ENCODE measurements around the gene SASH1. TPM values are rescaled to one million over a fixed set of nuclear protein-coding genes. Genes with fewer than 3 reads are reported as not detected.

SASH1 gene
- total RNA-seq, 1 donor from 2014 or later, result 0.41 TPM

DNA sequence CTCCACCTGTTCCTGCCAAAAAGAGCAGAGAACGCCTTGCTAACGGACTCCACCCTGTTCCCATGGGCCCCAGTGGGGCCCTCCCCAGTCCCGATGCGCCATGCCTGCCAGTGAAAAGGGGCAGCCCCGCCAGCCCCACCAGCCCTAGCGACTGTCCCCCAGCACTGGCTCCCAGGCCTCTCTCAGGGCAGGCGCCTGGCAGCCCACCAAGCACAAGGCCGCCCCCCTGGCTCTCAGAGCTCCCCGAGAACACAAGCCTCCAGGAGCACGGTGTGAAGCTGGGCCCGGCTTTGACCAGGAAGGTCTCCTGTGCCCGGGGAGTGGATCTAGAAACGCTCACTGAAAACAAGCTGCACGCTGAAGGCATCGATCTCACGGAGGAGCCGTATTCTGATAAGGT lies 201.8 kb downstream of the SASH1 start:
- intact Hi-C loops (cut with micrococcal nuclease), result no loop called here

DNA sequence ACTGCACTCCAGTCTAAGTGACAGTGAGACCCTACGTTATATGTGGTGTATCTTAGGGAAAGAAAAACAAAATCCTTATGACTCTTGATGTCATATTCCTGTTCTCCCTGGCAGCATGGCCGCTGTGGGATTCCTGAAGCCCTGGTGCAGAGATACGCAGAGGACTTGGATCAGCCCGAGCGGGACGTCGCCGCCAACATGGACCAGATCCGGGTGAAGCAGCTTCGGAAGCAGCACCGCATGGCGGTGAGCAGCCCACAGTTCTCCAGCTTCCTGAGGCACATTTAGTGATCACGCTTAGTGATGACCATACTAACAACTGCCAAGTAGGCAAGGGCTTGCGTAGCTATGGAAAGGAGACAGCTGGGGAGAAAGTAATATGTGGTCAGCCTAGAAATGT lies 203.3 kb downstream of the SASH1 start:
- intact Hi-C loops (cut with micrococcal nuclease), result no loop called here

DNA sequence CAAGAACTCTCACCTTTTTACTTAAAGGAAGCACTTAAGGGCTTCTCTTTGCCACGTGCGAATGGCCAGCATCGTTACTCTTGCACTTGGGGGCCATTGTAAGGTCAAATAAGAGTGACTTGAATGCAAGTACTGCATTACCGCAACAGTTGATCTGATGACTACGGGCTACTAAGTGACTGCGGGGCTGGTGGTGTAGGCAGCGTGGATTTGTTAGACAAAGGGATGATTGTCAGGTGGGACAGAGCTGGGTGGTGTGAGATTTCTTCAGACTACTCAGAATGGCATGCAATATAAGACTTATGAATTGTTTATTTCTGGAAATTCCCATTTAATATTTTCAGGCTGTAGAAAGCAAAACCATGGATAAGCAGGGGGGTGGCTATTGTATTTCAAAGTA lies 204.5 kb downstream of the SASH1 start:
- intact Hi-C loops (cut with micrococcal nuclease), result no loop called here

DNA sequence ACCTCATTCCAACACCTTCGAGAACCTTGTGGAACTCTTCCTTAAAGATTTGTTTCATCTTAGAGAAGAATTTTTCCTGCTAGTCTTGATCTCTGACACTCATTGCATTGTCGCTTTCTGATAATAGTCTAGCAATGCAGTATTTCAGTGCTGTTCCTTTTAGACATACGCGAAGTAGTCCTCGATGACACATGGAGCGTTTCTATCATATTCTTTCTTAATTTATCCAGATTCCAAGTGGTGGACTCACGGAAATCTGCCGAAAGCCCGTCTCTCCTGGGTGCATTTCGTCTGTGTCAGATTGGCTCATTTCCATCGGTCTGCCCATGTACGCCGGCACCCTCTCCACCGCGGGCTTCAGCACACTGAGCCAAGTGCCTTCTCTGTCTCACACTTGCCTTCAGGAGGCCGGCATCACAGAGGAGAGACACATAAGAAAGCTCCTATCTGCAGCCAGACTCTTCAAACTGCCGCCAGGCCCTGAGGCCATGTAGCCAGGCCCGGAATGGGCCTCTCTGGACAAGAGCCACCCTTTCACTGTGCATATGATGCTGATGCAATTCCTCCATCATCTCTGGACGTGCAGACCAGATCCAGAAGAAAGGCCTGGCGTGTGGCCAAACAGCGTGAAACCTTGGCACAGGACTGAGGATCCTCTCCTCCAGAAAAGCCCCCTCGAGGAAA lies 205.6 kb downstream of the SASH1 start:
- intact Hi-C loops (cut with micrococcal nuclease), result no loop called here

DNA sequence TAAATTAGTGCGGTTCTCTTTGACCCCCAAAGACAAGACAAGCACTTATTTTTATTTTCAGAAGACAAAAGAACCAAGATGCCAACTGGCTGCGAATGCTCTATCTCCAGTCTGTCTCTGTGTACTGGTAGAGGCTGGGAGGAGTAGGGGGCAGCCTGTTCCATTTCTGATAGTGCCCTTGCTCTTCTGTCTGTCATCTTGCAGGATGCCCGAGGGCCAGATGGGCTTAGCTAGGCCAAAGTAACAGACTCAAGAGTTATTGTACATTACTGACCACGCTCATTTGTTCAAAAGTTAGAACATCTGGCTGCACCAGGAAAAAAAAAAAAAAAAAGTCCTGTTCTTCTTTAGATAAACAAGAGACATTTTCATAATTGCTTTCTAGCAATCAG lies 206.1 kb downstream of the SASH1 start:
- intact Hi-C loops (cut with micrococcal nuclease), result no loop called here

DNA sequence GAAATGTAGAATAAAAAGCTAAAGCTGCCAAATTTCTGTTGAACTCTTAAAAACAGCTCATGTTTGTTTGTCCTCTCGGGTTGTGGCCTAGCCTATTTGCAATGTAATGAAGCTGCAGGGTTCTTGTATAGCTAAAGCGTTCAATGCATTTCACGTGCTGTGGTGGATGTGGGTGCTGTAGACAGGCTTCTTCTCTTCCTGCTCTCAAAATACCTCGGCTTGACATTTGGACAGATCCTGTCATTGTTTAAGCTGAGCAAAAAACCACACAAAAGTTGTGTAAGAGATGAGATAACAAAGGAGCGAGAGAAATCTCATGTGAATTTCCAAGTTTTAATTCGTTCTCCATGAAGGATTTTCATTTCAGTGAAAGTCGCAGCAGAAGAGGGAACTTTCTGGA lies 207.9 kb downstream of the SASH1 start:
- intact Hi-C loops (cut with micrococcal nuclease), result no loop called here

DNA sequence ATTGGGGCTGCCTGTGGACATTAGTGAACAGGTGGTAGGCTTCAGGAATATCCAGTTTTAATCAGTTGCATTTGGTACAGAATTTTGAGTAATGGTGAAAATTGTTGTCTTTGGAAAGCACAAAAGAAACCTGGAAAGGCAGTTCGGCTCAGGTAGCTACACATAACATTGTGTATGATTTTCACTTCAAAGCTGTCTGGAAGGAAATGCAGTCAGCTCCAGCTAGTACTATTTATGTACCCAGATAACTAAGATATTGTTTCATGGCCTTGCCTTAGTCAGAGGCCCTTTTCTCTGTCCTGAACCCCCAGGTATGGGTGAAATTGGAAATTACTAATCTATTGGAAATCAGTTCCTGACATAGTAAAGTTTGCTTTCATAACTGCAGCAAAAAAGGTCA lies 208.6 kb downstream of the SASH1 start:
- intact Hi-C loops (cut with micrococcal nuclease), result no loop called here

DNA sequence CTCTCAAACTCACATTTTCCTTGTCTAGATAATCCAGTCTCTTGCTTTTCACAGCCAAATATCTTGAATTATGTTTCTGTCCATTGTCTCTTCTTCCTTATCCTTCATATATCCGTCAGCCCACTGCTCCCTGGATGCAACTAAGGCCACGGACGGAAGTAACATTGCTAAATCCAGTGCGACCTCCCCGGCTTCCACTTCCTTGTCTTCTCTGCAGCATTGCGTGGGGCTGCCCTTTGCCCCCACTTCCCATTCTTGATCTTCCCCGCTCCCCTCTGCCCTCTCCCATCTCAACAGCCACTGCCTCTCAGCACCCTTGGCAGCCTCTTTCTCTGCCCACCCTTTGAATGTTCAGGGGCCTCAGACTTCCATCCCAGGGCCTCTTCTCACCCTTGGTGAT lies 213.8 kb downstream of the SASH1 start:
- intact Hi-C loops (cut with micrococcal nuclease), result no loop called here

DNA sequence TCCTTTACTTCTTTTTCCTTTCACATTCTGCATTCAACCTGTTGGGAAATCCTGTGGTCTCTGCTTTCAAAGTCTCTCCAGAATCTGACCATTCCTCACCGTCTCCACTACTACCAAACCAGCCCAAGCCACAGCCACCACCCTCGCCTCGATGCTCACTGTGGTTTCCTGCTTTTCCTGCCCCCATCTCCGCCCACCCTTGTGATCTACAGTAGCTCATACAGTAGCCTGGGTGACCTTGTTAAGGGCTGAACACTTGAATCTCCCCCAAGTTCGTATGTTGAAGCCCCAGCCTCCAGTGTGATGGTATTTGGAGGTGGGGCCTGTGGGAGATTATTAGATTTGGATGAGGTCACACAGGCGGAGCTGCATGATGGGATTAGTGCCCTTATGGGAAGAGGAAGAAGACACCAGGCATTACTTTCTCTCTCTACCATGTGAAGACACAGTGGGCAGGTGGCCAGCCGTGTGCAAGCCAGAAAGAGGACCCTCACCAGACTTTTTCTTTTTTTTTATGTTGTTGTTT lies 215.2 kb downstream of the SASH1 start:
- intact Hi-C loops (cut with micrococcal nuclease), result no loop called here

DNA sequence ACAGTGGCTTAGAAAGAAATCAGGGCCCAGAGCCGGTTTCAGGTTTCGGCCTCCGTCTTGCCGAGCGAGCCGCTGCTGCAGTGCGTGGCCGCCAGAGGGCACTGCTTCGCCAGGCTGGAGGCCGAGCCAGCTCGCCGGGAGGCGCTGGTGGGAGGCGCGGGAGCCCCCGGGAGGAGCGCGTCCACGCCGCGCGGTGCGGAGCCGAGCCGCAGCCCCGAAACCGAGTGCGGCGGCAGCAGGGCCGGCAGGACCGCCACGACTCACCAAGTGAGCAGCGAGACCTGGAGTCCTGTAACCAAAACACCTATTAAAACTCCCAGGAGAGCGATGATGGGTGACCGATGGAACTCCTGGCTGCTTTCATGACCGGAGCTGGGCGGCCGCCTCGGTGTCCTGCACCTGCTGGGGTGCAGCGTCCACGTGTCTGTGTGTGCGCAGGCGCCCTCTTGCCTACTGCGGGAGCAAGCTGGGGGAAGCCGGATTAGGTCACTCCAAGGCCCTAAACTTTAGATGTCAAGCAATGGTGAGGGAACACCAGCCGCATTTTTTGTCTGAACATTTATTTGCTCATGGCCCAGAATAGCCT lies 217.3 kb downstream of the SASH1 start:
- intact Hi-C loops (cut with micrococcal nuclease), result loop anchor here (1.0 to 10.0 kb wide), 2 partner anchors 388 to 955 kb away; no protein-coding TSS in a partner anchor

DNA sequence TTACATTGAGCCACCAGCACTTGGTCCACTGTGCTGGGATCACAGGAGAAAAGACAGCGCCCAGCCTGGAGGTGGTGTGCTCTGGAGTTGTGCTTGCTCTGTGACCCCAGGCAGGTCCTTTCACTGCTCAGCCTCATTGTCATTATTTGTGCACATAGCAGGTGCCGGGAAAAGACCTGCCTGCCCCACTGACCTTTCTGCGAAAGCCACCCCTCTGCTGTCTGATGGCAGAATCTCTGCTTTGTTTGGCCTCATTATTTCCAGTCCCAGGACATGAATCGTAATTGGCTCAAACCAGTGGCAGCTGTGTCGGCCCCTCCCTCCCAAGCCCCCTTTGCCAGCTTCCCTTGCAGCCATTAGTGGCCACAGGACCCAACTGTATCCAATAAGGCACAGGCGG lies 219.0 kb downstream of the SASH1 start:
- intact Hi-C loops (cut with micrococcal nuclease), result loop anchor here (10.0 kb wide), 1 partner anchor 953 kb away; no protein-coding TSS in a partner anchor

DNA sequence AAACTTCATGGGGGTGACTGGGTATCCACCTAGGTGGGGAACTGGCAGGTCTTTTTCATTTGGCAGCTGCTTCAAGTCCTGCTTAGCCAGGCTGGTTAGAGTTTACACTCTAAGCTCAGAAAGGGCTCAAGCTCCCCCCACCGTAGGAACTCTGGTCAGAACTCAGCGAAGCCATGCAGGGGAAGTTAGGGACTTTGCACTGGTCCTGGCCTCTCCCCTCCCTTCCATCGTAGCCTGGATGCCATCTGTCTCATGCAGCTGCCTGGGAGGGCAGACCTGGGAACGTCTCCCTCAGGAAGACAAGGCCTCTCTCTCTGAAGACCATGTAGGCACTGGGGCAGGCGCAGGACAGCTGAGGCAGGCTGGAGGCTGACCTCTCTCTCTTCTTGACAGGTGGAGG lies 220.4 kb downstream of the SASH1 start:
- intact Hi-C loops (cut with micrococcal nuclease), result loop anchor here (10.0 kb wide), 1 partner anchor 952 kb away; no protein-coding TSS in a partner anchor

DNA sequence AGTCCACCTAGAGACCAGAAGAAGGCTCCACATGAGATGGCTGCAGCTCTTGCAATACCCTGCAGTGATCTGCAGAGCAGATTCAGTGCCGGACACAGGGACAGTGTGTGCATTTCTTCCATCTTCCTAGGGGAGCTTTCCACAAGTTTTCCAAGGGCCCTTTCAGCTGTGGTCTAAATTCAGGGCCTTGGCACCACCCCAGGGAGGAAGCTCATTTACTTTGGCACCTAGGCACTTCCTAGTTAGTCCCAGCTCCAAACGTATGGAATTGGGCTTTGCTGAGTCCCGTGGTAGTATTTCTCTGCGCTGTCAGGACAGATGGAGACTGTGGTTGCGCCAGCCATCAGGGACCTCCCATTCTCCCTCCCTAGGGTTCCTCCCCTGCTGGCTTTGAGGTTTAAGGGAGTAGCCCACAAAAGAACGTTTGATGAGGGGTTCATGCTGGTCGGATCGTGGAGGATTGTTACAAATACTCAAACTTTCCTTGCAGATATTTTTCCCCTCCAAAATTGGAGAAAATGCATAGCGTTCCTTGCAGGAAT lies 221.9 kb downstream of the SASH1 start:
- intact Hi-C loops (cut with micrococcal nuclease), result loop anchor here (10.0 kb wide), 1 partner anchor 950 kb away; no protein-coding TSS in a partner anchor

DNA sequence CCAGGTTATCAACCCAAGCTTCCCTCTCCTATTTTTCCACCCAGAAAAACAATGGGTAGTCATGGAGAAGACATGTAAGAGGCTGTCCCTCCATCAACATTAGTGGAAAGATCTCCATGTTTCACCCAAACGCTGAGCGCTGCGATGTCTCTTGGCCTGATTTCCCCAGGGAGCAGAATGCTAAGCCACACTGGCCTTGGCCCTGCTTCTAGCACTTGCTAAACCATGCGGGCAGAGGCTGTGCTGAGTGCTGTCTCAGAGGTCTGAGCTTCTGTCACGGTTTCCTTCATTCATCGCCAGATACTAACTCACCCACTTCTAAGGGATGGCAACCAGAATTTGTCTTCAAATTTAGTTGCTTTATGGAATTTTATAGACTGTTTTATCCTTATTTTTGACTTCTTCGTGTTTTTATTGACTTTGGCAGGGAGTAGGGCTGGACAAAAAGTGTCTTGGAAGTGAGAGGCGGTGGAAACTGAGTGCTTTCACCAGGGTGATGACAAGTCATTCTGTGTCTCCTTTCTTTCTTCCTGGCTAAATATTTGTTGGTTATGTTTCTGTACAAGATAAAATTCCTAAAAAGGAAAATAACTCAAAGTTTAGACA lies 222.8 kb downstream of the SASH1 start:
- intact Hi-C loops (cut with micrococcal nuclease), result loop anchor here (10.0 kb wide), 1 partner anchor 949 kb away; no protein-coding TSS in a partner anchor

DNA sequence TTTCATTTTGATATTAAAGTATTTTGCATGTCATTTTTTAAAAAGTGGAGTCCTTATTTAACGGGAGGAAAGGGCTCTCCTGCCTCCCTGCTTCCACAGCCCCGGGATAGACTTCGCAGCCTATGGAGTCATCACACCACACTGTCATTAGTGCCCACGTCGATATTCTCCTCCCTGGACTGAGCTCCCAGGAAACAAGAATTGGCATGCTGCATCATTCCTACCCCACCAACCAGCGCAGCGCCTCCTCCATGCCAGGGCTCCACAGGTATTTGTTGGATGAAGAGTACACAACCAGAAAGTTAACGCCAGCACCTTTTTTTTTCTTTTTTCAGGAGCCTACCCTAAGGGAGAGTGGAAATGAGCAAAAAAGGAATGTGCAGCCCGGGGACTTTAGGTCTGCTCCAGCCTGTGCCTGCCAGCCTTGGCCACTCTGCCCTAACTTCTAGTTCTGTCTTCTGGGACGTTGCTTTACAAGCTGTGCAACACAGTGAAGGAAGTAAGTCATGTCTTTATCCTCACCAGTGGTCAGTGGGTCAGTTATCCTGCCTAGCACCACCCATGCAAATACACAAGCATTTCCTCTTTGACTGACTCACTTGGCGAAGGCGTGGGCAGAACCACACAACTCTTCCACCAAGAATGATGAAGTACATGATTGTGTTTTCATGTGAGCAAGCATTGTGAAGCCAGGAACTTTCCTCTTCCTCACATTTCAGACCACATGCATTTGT lies 223.5 kb downstream of the SASH1 start:
- intact Hi-C loops (cut with micrococcal nuclease), result loop anchor here (10.0 kb wide), 1 partner anchor 949 kb away; no protein-coding TSS in a partner anchor

DNA sequence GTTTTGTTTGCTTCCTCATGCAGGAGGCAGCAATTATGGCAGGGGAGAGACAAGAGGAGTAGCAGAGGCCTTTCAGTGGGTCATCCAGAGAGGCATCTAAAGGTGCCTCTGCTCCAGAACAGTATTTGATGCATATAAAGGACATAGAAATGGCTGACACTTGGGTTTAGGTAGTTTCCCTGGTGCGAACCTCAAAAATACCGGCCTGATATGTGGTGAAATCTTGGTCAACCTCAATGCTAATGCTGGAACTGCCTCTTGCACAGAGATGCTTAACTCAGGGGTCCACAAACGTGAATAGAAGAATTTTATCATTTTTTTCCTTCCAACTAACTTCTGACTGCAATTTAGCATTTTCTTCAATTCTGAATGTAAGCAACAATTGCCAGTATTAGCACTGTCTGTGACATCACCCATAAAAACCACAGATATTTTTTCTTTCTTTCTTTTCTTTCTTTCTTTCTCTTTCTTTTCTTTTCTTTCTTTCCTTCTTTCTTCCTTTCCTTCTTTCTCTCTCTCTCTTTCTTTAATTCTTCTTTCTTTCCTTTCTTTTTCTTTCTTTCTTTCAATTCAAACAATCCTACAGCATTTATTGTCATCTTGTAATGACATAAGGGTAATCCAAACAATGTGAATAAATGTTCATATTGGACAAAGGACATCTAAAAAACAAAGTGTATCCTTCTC lies 224.2 kb downstream of the SASH1 start:
- intact Hi-C loops (cut with micrococcal nuclease), result loop anchor here (10.0 kb wide), 1 partner anchor 948 kb away; no protein-coding TSS in a partner anchor

DNA sequence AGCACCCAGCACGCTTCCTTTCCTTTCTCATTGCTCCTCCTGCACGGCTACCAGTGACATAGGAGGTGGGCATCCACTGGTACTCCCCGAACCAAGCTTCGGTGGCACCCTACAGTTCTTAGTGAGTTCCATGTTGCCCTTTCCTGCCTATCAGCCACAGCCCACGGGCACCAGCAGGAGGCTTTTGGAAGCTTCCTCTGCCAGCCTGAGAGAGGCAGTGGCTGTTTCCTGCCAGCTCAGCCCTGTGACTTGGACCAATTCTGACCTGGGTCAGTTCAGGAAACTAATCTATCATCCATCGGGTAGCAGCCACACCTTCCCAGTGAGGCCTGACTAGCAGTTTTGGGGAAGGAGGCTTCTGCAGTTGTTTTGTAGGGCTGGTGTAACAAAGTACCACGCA lies 227.8 kb downstream of the SASH1 start:
- intact Hi-C loops (cut with micrococcal nuclease), result no loop called here

DNA sequence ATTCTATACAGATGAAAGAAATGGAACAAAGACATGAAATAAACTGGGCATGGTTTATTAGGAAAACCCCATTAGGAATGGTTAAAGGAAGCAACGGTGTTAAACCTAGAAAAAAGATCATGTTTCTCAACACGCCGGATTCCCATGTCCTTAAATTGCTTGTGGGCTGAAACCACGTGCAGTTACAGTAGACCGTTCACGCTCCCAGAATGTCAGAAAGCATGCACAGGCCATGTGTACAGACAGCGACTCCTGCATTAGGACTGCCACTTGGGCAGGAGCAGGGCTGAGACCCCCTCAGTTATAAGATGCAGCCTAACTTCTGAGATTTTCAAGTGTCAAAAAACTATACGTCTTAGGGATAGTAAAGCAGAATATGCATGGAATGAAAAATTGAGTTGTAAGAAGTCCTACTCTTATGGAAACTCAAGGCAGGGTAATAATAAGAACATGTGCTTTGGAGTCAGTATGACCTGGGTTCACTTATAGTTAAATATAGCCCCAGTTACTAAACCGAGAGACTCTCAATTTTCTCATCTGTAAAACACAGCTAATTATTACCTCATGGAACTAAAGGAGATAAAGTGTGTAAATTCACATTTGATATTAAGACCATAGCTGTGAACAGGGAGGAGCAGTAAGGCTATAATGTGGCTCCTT lies 230.2 kb downstream of the SASH1 start:
- intact Hi-C loops (cut with micrococcal nuclease), result no loop called here

DNA sequence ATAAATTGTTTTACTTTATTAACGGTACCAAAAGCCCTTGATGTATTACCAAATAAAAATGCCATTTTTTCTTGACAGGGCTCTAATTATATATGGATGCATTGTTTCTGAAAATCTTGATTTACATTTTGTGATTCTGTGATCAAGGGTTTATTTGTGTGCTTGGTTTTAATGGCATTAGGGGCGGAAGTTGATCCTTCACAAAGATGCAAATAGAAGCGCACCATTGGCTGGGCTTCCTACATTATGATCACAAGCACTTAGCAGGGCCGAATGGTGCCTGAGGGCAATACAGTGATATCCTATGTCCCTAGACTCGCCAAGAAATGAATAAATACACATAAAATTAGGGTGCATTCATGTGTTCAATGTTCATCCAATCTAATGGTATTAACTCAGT lies 231.3 kb downstream of the SASH1 start:
- intact Hi-C loops (cut with micrococcal nuclease), result no loop called here
